CD4-positive, alpha-beta T cell treated with Interleukin-4 for 1 hour (primary cell): ENCODE results near the gene HOXB1.

Experiments used
- DNase-seq, 2 donors: peaks; one replicate each; pipeline ENCODE4 v3.0.0-alpha.2; 2020 to 2022

Gene HOXB1

GRCh38 chr17:48567209-48567608, 36.4 kb upstream of the HOXB1 start:
- DNase-seq: no peak

- no peak for DNase-seq
Observed at GRCh38 chr17:48566717-48567116, 35.9 kb upstream of the HOXB1 start.

DNA sequence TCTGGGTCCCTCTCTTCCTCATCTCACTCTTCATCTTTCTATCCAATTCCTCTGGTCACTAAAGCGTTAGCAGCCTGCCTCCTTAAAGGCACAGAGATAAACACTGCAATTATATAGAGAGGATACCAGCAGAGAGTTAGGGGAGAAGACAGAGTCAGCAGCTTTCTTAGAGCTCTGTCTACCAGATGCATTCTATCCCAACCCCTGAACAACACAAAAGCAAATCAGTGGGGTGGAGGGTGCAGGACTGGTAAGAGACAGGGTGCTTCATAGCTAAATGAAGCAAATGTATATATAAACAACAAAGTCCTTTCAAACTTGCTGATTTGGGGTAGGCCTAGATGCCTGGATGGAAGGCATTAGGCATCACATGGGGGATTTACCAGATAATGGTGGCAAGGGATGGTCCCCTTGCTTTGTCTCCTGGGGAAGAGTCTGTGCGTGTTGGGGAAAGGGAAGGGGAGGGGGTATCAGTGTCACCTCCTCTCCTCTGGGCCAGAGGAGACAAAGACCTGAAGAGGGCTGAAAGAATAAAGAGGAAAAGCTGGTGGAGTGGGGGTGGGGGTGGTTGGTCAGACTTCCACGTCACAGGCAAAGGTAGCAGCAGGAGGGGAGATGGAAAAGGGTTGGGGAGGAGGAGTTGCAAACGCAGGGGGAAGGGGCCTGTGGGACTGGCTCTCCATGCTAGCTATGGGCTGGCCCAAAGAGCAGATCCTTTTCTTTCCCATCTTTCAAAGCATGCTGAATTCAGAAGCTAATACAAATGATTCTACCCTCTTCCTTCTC, 35.3 kb upstream of the HOXB1 start:
- no peak for DNase-seq

DNA sequence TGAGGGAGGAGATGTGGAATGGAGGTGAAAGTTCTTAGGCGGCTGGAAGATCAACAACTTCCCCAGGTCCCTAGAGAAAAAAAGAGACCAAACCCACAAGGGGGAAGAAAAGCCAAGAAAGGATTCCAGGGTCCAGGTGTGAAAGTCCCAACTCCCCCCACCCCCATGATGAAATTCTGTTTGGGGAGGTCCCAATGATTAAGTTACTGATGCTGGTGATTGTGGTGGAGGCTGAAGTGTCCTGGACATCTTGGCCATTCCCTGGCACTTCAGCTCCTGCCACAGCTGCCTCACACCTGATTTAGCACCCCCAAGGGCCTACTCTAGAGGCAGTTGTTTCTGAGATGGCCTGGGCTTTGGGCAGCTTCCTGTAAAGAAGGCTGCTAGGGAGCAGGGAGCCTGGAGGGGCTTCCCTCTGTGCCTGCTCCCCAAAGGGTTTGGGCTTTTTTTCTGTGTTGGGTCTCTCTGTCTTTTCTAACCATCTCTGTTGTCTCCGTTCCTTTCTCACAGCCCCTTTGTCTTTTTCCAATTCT, 34.3 kb upstream of the HOXB1 start:
- DNase-seq: no peak

- no peak for DNase-seq
Observed at GRCh38 chr17:48564188-48565021, 33.6 kb upstream of the HOXB1 start.

GRCh38 chr17:48563867-48564187, 33.0 kb upstream of the HOXB1 start:
- DNase-seq: no peak

- DNase-seq: no peak
Observed at GRCh38 chr17:48563385-48563838, 32.6 kb upstream of the HOXB1 start.

- no peak for DNase-seq
Observed at GRCh38 chr17:48562934-48563333, 32.1 kb upstream of the HOXB1 start.

DNA sequence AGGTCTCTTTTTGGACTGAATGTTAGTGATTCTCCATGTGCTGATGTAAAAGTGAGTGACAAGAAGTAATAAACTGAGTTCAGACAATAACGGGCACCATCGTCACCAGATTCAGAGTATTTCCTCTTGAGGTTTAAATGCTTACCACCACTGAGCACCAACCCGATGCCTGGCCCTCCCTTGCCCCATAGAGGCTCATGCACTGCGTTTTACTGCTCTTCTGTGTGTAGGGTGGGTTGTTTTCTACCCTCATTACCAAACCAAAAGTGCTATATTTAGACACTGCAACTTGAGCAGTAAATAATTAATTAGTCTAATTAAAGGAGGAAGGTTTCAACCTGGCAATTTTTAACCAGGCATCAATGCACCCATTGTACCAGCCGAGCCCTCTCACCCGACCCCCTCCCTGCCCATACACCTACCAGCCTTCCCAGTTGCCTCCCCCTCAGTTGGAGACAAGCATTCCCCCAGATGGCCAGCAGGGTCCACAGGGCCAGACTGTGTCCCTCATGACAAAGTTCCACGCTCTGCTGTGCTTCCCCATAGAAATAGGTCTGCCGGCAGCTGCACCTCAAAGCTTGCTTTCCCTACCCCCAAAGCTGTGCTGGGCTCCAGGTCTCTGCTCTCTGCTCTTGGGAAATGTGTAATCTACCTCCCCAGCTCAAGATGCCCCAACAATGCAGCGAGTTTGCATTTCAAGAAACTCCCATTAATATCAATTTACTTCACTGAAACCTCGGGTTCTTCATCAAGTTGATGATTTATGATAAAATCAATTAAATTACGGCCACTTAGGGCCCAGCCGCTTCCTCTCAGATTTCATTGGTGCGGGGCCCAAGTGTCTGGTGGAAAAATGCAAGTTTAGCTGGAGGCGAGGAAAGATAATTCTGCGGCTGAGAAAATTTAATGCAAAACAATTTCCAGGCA, 31.3 kb upstream of the HOXB1 start:
- DNase-seq: no peak

DNA sequence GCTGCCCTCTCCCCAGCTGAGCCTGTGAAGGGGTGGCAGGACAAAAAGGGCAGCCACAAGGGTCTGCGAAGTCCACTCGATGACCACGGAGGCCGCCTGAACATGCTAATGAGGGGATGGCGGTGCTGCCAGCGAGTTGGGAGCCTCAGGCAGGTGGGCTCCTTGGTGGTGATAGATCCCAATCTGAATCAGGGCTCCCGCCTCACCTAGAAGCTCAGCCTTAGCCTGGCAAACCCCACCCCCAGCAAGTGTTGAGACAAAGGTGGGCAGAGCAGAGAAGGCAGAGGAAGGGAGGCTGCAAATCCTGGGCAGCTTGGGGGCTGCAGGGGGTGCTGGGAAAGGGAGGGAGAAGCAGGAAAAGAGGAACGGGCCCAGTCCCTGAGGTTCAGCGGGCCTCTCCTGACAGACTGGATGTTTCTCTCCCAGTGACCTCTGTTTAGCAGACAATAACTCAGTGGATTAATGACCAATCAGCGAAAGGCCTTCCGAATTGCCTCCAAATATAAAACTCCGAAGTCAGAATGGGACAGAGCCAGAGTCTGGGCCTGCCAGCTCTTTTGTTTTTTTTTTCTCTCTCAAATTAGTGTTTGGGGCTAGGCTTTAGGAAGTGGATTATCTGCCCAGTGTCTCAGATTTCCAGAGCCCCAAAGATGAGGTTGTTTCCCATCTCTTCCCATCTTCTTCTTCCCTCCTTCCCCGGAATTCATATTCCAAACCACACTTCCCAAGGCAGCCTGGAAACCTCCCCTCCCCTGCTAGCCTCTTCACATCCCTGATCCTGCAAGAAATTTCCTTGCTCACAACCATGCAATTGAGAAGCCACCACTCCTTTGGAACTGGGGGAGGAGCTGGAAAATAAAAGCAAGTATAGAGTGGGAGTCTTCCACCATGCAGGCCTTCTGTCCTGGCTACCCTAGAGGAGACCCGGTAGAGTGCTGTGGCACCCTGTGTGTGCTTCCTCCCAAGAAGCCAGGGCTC, 29.3 kb upstream of the HOXB1 start:
- DNase-seq: no peak

- no peak for DNase-seq
Observed at GRCh38 chr17:48559122-48559839, 28.5 kb upstream of the HOXB1 start.

DNA sequence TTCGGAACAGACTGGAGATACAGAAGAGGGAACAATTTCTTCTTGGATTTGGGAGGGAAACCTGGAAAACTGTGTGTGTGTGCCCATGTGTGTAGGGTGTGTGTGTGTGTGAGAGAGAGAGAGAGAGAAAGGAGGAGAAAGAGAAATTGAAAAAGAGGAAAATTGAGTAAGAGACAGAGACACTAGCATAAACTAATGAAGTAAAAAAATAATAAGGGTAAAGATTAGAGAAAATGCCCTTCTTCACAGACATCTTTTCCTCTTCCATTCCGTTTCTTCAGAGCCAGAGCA, 28.0 kb upstream of the HOXB1 start:
- DNase-seq: no peak

DNA sequence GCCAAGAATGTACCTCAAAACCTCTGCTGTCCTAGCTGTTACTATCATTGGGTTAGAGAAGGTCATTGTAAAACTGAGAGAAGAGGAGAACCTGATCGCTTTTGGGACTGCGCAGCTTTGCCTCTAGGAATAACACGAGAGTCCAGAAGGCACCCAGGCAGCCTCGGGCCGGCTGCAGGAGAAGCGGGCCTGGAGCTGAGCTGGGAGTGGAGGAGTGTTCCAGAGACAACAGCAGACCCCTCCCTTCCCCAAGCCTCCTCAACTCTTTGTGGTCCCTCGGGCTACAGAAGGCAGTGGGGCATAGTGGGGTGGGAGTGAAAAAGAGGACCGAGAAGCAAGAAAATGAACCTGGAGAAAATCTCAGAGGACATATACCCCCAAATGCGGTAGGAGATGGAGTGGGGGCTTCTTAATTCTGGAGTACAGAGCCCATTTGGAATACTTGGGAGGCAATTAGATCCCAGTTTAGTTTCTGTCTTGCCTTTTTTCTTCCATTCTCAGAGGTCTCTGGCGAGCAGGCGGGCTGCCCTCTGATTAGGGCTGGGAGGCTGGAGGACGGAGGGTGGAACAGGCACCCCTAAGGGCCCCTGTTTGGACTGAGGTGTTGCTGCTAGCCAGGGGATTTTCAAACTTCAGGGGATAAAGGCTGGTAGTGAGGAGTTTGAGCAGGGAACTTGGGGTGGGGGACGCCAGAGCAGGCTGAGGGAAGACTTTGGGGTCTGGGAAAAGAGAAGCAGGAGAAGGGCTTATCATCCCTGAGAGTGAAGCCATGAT, 27.4 kb upstream of the HOXB1 start:
- DNase-seq: no peak

- no peak for DNase-seq
Observed at GRCh38 chr17:48556576-48557401, 26.0 kb upstream of the HOXB1 start.

- no peak for DNase-seq
Observed at GRCh38 chr17:48556229-48556575, 25.4 kb upstream of the HOXB1 start.

GRCh38 chr17:48555258-48556228, 24.7 kb upstream of the HOXB1 start:
- DNase-seq: no peak

DNA sequence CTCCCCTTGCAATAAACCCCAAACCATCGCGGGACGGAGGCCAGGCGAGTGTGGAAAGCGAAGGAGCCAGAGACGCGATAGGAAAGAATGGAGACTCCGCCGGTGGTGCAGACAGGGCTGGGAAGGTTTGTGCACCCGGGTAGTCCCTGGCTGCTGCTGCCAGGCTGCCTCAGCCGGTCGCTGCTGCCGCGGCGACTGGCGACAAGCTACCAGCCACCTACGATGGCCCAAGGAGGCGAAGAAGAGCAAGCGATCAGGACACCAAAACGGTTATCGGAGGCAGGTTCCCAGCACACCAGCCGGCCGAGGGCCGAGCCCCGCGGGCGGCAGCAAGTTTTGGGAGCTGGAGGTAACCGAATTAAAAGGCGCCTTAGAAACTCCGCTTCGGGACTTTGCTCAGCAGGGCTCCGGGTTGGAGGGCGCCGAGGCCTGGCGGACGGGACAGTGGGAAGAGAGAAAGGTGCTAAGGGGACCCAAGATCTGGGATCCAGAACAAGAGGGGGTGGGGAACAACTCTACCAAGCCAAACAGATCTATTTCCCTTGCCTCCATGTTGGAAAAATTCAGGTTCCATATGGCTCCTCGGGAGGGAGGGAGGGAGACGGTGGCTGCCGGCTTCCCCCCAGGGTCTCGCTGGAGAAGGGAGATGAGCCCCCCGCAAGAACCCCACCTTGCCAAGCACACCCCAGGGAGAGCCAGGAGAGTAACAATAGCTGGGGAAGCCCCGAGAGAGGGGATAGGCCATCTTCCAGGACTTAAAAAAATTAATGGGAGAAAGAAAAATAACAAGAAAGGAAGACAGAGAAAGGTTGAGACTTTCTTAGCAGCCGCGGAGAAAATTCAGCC, 23.8 kb upstream of the HOXB1 start:
- no peak for DNase-seq
